NCI-H187 treated with DMSO at 0.1 percent for 48 hours (cell line): ENCODE measurements around the gene EIF2S2.

Source experiments
- DNase-seq: peaks from one replicate; lab custom pipeline; 2025; lab: John Stamatoyannopoulos, UW

EIF2S2 gene

DNA sequence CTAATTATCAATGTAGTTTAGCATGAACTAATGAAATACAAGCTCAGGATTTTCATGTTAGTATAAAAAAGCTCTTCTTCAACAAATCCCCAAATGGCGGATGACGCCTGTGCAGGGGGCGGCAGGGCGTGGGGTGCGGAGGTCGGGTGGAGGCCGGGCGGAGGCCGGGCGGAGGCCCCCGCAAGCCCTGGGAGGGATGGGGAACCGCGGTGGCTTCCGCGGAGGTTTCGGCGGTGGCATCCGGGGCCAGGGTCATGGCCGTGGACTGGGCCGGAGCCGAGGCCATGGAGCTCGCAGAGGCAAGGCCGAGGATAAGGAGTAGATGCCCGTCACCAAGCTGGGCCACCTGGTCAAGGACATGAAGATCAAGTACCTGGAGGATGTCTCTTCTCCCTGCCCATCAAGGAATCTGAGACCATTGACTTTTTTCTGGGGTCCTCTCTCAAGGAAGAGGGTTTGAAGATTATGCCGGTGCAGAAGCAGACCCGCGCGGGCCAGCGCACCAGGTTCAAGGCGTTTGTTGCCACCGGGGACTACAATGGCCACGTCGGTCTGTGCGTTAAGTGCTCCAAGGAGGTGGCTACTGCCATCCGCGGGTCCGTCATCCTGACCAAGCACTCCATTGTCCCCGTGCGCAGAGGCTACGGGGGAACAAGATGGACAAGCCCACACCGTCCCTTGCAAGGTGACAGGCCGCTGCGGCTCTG lies 10.4 kb upstream of the EIF2S2 start:
- DNase-seq = no peak

DNA sequence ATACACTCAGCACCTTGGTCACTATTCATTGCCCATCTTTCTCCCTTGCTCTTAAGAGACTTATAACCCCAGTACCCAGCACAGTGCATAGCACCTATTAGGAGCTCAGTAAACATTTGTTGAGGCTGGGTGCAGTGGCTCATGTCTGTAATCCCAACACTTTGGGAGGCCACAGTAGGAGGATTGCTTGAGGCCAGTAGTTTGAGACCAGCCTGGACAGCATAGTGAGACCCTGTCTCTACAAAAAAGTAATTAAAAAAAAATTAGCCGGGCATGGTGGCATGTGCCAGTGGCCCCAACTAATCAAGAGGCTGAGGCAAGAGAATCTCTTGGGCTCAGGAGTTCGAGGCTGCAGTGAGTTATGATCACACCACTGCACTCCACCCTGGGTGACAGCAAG lies 8.2 kb upstream of the EIF2S2 start:
- DNase-seq = no peak

DNA sequence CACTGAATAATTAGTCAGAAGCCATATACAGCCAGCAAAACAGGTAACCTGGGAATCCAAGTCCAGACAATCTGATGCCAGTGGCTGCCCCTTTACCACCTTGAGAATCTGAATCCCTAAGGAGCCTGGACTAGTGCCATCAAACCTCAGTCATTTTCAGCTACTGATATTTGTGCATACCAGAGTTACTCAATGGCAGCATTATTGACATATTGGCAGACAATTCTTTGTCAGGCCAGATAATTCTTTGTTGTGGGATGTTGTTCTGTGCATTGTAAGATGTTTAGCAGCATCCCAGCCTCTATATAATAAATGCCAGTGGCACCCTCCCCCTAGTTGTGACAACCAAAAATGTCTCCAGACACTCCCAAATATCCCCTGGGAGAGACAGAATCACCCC lies 3.2 kb upstream of the EIF2S2 start:
- no peak for DNase-seq

DNA sequence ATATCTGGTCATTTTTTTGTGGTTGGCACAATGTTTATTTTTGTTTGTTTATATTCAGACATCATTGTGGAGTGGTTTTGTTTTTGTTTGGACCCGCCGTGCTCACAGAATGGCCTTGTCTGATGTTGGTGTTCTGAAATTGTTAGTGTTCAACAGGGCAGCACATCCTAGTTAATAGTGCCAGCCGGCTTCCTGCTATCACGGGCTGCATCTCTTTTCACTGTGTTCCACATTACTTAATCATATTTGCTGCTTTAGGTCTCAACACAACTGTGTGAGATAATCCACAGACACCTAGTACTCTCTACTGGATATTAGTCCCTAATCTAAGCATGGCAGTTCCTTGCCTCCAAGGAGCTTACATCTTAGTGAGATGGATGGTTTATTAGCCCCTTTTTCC lies 2.8 kb upstream of the EIF2S2 start:
- DNase-seq = no peak

DNA sequence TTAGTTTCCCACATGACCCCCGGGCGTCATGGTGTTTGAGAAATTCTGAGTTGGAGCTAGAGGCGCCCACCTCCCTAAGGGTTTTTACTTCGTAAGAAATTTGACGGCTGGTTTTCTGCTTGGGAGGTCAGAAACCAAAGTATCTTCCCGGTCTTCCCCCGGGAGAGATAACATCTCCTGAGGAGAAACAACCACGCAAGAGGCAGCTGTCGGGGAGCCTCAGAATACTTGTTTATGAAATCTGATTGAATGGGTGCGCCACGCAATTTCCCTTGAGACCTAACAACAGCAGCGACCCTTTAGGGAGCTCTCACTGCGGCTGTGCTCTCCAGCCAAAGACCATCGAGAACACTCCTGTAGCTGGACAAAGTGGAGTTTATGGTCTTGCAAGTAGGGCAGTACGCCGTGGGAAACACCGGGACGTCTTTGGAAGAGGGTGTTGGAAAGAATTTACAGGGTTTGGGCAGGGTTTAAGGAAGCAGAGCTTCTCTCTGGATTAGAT lies 608 bp upstream of the EIF2S2 start:
- no peak for DNase-seq

DNA sequence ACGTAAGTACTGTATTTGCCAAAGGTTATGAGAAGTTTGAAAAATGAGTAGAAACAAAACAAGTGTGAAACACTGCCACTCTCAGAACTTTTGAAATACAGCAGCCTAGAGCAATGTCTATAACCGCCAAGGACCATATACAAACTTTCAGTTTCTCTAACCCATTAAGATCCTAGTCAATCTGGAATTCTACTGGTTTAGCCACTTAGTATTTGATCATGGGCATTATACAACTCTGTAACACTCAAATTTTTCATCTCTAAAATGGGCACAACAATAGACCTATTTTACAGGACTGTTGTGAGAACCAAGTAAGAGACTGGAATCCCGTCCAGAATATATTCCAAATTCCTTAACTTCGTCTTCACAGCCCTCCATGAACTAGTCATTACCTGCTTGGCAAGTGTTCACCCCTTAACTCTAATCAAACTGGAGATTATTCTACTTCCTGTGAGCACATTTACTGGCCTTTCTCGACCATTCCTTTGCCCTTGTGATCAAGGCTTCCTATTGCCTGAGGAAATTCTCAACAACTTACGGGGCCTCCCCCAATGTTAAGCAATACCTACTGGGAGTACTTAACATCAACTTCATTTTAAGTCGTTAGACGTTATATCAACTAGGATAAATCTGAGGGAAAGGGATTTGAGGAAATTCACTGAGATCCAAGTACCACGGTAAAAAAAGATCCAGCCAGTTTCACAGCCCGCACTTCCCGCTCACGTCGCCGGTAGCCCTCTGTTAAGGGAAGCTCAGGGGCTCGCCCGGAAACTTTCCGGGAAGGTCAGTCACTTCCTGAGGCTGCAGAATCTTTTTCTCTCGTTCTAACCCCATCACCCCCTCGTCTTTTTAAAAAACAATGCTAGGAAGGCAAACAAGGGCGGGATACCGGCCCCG lies 1.1 kb downstream of the EIF2S2 start:
- no peak for DNase-seq

DNA sequence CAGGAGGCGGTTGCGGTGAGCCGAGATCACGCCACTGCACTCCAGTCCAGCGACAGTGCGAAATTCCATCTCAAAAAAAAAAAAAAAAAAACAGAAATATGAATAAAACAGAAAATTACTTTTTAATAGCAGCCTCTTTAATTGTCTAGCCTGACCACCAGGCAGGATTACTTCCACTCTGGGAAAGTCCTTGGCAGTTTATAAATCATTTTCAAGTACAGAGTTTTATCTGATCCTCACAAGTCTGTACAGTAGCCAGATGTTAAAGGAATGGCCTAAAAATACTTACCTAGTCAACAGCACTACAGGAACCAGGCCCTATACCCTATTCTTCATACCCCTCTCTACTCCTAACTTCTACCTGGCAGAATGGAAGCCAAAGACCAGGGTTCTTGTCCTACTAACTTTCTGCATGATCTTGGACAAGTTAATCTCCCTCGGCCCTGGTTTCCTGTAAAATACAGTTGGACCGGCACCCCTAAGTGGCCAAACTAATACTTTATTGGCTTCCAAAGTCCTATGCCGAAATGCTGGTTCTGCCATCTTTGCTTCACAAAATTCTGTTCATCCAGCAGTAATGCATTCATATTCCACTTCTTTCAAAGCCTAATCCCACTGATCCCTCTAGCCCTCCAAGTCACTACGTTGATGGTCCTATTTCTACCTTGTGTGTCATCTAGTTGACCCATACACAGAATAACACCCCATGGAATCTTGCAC lies 1.9 kb downstream of the EIF2S2 start:
- no peak for DNase-seq

DNA sequence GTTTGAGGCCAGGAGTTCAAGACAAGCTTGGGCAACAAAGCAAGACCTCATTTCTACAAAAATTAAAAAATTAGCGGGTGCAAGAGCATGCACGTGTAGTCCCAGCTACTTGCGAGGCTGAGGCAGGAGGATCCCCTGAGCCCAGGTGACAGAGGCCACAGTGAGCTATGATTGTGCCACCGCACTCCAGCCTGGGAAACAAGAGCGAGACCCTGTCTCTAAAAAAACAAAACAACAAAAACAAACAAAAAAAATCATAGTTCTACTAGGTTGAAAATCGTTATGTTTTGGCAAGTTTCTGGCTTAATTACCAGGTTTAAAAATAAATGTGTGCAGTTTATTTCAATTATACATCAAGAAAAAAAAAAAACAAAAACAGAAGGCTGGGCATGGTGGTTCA lies 2.6 kb downstream of the EIF2S2 start:
- no peak for DNase-seq

DNA sequence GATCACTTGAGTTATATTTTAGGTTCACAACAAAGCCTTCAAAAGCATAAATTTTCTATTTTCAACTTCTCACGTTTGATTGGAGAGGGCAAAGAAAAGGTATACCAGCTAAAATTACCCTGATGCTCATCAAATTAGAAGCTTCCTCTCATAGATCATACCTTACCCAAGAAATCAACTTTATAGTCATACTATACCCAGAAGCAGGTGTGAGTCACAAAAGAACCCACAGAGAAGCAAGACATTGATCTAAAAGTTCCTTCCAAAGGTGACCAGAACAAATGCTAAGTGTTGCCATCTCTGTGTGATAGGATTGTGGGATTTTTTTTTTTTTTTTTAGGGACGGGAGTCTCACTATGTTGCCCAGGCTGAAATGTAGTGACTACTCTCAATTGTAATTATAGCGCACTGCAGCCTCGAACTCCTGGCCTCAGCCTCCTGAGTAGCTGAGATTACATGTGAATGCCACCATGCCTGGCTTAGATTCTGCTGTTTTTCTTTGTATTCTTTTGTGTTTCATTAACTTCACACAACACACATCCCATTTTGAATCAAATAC lies 3.3 kb downstream of the EIF2S2 start:
- DNase-seq = no peak

DNA sequence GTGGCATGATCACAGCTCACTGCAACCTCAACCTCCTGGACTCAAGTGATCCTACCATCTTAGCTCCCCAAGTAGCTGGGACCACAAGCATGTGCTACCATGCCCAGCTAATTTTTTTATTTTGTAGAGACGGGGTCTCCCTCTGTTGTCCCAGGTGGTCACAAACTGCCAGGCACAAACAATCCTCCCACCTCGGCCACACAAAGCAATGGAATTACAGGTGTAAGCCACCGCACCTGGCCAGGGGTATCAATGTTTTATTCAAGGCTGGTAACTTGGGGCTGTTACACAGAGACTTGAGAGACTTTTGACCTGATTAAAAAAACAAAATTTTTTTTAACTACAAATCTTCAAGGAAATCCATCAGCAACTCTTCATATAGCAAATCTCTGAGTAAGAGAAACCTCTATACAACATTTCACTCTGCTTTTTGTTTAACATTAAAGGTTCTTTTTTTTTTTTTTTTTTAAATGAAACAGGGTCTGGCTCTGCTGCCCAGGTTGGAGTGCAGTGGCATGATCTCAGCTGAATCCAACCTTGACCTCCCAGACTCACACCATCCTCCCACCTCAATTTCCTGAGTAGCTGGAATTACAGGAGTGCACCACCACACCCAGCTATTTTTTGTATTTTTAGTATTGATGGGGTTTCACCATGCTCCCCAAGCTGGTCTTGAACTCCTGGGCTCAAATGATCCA lies 5.9 kb downstream of the EIF2S2 start:
- DNase-seq = no peak

DNA sequence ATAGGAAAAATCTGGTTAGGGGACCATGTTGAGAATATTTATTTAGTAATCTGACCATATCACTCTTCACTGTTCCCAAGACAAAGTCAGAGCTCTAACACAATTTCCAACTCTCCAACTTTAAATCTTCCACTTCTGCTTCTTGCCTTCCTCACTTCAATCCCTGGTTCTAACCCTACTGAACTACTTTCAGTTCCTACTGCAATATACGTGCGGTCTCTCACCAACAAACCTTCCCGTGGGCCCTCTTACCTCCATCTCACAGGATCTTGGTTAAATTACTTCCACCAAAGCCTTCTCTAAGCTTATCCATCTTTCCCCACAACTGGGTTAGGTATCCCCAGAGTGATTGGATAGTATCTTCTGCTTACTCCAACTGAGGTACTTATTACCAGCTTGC lies 8.0 kb downstream of the EIF2S2 start:
- no peak for DNase-seq

DNA sequence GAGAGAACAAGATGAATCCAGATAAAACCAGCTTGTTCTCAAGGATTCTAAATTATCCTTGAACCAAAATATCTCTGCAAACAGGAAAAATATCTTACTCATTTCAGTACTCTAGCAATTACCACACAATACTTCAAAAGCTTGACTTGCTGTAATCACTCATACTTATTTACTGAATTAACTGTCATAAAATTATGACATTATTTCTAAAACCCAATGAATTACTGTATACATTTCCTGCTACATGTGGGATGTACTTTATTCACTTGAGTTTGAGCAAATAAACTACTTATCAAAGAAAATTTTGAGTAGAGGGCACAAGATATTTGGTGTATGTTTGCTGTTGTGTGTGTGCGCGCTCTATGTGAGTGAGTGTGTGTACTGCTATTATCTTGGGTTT lies 9.7 kb downstream of the EIF2S2 start:
- DNase-seq = no peak

DNA sequence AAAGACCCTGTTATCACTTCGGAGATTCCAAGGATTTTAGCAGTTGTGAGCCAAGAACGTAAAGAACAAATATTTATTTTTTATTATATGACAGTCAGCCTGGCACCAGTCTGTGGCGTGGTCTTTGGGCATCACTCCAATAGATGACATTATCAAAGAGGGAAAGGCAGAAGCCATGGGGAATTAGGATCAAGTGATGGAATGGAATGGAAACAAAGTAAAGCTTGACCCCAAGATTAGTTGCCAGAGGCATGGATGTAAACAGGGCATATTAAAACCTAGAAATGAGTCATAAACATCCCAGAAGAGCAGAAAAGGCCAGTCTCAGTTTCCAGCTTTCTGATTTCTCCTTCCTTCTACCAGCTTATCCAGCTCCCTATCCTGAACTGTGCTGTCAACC lies 11.5 kb downstream of the EIF2S2 start:
- DNase-seq = no peak

DNA sequence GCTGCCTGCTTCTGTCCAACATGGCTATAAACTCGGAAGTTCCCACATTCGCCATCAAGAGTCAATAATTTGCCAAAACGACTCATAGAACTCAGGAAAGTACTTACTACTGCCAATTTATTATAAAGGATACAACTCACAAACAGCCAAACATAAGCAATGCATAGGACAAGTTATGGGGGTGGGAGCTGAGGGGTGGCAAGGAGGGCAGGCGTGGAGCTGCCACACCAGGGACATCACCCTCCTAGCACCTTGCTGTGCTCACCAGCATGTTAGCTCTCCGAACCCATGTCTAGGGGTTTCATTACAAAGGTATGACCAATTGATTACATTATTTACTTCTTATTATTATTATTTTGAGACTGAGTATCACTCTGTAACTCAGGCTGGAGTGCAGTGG lies 12.4 kb downstream of the EIF2S2 start:
- DNase-seq = no peak

DNA sequence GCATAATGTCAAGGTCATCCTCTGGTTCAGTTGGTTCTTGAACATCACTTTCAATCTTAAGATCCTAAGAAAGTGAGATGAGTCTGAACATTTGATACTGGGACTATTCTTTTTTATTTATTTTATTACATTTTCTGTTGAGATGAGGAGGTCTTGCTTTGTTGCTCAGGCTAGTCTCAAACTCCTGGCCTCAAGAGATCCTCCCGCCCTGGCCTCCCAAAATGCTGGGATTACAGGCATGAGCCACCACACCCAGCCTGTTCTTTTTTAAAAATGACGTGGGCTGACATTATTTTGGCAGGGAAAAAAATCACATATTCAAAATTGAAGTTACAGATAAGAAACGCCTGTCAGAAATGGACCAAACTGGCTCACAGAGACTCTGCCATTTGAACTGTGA lies 13.5 kb downstream of the EIF2S2 start:
- no peak for DNase-seq

DNA sequence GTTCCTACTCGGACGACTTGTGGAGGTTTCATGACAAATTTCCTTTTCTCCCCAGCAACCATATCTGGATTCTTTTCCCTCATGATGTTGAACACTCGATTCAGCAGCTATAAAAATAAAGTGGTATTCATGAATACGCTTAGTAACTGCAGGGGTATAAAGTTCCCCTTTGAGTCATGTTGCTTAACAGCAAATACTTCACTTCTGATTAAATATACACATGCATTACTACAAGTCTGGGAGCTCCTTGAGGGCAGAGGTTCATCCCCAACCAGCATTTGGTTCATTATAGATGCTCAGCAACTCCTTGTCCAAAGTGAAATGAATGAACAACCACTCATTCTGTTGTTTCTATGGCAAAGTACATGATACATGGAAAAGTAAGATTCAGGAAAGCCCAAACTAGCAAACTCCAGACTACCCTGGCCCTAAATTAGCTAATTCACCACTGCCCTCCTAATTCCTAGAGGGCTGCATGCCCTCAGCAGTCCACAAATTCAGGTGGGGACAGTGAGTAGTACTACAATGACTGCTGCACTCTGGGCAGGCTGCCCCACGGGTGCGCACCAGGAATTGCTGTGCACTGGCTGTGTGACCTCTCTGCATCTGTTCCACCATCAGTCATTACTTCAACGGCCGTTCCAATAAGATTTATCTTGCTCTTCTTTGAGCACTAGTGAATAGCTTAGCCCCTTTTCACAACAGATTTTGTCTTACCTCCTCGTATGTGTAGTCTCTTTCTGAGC lies 15.2 kb downstream of the EIF2S2 start:
- DNase-seq = no peak

DNA sequence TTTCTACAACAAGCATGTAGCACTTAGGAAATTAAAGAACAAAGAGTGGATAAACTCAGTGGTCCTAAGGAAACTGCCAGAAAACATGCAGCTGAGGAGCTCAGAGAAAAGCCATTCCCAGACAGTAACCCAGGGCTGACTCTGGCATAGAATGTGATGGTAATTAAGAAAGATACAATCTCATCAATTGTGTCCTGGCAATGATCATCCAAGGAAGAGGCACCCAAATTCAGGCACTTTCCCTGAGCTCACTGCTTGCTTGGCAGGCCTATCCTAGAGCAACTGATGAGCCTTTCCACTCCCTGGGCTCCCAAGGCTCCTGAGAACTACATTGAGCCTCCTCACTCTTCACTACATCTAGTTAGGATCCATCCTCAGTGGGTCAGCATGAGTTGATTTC lies 16.2 kb downstream of the EIF2S2 start:
- DNase-seq = no peak

DNA sequence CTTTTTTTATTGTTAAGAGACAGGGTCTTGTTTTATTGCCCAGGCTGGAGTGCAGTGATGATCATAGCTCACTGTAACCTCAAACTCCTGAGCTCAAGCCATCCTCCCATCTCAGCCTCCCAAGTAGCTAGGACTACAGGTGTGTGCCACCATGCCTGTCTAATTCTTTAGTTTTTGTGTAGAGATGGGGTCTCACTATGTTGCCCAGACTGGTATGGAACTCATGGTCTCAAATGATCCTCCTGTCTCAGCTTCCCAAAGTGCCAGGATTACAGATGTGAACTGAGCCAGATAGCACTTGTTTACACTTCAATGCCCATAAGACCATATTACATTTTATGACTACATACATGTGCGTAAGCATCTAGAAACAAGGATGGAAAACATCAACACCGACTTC lies 18.1 kb downstream of the EIF2S2 start:
- no peak for DNase-seq

DNA sequence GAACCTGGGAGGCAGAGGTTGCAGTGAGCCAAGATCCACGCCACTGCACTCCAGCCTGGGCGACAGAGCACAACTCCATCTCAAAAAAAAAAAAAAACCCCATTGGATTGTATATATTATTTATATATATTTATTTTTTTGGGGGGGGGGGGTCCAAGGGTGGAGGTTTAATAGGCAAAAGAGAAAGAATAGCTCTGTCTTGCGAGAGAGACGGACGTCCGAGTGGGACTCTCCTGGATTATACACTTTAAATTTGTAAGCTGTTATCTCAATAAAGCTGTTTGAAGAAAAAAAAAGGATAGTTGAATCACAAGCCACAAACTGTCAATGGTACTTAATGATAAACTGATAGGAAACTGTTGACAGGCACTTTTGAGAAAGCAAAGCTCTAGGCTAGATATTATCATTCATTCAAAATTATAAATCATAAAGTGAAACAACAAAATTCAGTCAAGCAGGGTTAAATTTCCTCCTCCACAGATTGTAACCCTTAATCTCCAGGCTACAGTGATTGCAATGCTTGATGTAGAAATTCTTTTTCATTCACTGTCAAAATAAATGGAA lies 20.3 kb downstream of the EIF2S2 start:
- DNase-seq = no peak

DNA sequence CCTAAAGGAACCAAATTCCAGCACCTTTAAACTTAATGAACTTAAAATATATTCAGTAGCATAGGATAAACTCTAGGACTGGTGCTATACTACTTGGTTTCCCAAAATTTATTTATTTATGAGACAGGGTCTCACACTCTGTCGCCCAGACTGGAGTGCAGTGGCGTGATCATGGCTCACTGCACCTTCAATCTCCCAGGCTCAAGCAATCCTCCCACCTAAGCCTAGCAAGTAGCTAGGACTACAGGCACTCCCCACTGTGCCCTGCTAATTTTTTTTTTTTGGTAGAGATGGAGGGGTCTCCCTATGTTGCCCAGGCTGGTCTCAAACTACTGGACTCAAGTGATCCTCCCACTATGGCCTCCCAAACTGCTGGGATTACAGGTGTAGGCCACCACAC lies 21.4 kb downstream of the EIF2S2 start:
- DNase-seq = no peak
